Measurements from ENCODE around the gene OXNAD1. TPM values are rescaled to one million over a fixed set of nuclear protein-coding genes. Genes with fewer than 3 reads are reported as not detected.

OXNAD1 gene
- total RNA-seq, 2 donors from 2014 or later = 7.5 to 8.6 TPM

DNA sequence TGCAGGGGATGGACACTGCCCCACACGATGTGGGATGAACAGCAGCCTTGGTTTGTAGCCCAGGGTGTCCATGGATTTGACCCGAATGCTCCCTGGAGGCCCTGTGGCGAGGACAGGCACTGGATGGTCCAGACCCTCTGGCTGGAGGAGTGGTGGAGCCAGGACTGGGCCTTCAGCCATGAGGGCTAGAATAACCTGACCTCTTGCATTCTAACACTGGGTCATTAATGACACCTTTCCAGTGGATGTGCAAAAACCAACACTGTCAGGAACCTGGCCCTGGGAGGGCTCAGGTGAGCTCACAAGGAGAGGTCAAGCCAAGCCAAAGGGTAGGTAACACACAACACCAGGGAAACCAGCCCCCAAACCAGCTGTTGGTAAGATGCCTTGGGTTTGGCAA is 51.4 kb downstream of the OXNAD1 start:
- DNase-seq (ENCODE audit: low spot score) = no peak
- intact Hi-C loops (cut with DNase I) = loop anchor here in 1 of 2 donors (1.0 kb wide), 1 partner anchor 106 kb away; no protein-coding TSS in a partner anchor

DNA sequence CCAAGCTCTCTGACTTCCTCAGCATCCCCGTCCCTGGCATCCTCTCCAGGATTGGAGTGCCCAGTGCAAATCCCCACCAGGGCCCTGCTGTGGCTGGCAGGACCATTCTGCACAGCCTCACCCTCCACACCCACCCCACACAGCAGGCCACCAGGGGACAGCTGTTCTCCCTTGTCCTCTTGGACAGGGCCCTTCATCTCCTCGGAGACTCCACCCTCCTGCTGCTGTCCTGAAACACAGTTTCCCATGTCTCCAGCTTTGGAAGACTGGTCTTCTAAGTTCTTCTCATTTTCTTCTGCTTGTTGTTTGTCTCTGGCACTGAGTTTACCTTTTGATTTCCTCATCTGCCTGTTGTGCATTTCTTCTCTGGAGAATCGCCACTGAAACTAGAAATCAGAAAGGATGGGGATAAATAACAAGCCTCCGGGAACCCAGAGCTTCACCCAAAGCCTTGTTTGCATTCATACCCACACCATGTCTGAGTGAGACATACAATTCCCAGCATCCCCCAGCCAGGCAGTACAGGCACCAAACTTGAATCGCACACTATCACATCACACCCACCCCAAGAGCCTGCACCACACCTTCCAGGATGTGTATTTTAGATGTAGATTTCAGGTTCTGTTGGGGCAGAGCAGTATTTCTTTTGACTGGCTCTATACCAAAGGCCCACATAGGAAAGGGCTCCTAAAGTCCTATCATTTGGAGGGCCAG is 52.0 kb downstream of the OXNAD1 start:
- no peak for DNase-seq (ENCODE audit: low spot score)
- intact Hi-C loops (cut with DNase I) = loop anchor here in 1 of 2 donors (1.0 kb wide), 1 partner anchor 105 kb away; no protein-coding TSS in a partner anchor

DNA sequence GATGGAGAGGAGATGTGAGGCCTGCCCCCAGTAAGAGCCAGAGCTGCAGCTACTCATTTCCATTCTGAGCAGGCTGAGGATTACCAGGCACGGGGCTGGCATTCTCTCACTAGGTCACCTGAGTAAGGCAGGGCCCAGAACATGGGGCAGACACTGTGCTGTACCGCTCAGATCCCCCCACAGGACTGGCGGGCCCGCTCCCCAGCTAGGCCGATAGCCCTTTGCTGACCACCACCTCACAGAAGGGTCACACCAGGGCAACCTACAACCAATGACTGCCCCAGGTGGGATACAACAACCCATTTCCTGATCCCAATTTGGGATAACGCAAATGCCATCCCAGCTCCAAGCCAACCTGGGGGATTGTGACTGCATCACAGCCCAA is 52.5 kb downstream of the OXNAD1 start:
- intact Hi-C loops (cut with DNase I) = no loop called here
- DNase-seq (ENCODE audit: low spot score) = no peak

DNA sequence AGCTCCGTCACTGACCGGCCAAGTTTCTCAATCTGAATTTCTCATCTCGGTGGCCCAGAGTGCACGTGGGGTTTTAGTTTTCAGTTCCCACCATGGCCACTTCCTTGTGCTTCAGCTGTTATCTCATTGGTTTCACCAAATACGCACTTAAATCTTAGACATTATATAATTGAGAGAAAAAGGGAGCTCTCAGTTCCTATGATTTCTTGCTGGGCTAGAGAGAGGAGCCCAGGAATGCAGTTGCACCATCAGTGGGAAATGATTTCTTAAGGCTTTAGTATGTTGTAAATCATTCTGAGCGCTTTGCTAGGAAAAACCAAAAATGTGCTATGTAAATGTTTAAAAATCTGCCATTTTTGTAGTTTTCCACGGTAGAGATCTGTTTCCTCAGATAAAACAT is 53.2 kb downstream of the OXNAD1 start:
- intact Hi-C loops (cut with DNase I) = no loop called here
- DNase-seq (ENCODE audit: low spot score) = no peak

DNA sequence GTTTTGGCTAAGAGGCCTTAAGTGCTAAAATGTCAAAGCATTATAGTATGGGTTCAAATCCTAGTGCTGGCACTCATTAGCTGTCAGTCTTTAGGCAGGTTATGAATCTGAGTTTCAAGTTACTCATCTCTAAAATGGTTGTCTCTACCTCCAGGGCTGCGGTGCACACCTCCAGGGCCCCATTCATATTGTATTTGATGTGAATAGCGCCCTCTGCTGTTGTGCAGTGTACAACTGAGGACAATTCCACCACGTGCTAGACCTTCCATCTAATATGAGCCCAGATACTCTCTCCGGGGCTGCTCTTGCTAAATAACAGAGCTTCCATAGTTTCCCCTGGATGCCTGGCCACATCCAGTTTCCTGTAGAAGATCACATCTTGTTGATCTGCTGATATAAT is 54.3 kb downstream of the OXNAD1 start:
- DNase-seq (ENCODE audit: low spot score) = no peak
- intact Hi-C loops (cut with DNase I) = no loop called here

DNA sequence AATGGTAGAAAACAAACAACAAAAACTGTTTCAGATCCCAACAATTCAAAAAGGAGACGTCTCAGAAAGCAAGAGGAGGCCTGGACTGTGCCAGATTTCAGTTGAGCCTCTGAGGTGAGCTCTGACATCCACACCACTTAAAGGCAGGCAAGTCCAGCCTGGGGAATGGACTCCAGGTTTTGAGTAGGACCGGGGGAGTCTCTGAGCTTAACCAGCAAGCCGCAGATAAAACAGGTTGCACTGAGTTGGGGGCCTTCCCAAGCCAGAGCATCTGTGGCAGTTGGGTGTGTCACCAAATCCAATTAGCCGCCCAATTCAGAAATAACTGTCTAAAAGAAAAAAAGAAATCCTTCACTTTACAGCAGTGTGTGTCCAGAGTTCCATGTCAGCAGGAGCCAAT is 54.7 kb downstream of the OXNAD1 start:
- no peak for DNase-seq (ENCODE audit: low spot score)
- intact Hi-C loops (cut with DNase I) = no loop called here

DNA sequence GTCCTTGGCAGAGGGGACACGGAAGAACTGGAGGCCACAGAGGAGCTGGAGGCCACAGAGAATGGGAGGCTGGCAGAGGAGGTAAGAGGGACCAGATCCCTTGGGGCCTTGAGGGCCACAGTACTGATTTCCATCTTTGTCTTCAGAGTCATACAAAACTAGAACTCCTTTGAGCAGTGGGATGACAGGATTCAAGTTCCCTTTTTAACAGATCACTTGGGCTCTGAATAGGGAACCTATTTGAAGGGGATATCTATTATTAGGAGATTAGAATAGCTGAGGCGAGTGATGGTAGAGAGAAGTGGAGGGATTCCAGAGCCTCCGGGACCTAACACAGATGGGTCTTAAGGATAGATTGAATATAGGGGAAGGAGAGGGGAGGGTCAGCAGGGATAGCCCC is 55.7 kb downstream of the OXNAD1 start:
- intact Hi-C loops (cut with DNase I) = no loop called here
- no peak for DNase-seq (ENCODE audit: low spot score)

DNA sequence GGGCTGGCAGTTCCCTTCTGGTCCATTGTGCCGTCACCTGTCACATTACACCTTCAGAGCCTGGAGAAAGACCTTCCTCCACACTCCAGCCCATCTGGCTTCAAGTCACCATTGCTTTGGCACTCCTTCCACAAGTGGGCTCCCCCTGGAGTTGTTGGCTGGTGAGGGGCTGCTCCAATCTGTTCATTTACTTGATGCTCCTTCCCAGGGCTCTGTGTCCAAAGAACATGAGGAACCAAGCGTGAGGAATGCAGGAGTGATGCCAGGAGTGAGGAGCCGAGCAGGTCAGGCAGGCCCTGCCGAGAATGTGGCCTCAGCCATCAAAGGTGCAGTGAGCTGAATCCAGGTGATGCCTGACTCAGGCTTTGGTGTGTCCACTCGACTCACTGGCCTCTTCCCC is 57.2 kb downstream of the OXNAD1 start:
- intact Hi-C loops (cut with DNase I) = no loop called here
- no peak for DNase-seq (ENCODE audit: low spot score)

DNA sequence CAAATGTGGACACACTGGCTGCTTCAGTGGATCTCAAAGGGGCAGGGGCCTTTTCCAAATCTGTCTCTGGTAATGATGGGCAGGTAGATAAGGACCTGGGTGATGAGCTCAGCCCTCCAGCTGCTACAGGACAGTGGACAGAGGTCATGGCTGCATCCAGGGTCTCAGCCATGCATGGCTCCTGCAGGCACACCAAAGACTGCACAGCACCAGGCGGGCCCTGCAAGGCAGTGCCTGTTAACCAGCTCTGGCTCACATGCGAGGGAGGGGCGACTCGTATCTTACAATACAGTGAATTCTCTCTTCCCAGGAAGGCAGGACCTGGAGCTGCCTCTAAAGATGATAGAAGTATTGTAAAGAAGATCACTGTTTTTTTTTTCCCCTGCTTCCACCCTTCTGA is 58.7 kb downstream of the OXNAD1 start:
- intact Hi-C loops (cut with DNase I) = no loop called here
- no peak for DNase-seq (ENCODE audit: low spot score)

DNA sequence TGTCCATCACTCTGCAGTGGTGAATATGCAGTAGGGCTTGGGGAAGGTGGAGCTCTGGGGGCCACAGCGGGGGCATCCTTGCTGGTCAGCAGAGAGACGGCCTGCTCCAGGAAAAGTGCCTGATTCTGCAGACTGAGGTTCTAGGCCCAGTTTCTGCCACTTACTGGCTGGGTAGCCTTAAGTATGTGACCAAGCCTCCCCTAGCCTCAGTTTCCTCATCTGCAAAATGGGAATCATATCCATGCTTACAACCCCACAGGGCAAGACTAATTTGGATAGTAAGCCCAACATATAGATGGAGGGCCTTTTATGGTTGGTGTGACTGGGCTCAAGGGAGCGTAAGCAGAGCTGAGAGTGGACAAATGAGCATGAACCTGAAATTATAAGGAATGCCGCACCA is 60.8 kb downstream of the OXNAD1 start:
- DNase-seq (ENCODE audit: low spot score) = no peak
- intact Hi-C loops (cut with DNase I) = no loop called here

DNA sequence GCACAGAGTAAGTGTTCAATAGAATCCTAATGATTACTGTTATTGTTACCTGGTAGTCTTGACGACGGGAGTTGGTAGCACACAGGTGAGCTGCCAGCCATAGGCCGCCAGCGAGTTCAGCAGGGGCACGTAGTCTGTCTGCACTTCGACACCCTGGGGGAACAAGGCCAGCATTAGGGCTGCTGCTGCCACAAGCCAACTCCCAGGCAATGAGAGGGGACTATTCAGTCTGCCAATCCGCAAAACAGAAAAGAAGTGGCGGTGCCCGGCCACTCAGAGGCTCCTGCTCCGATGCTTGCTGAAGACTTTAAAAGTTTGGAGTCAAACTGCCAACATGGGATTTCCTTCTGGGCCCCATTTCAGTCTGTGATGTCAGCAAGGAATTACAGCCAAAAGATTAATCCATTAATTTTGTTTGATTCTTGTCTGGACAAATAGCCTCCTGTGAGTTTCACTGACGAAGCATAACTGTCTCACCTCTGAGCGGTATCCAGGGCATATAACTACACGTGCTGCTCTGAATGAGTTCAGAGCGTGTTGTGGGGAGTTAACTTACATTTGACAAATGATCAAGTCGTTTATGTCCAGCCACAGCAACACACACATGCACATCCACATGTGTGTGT is 61.8 kb downstream of the OXNAD1 start:
- intact Hi-C loops (cut with DNase I) = no loop called here
- no peak for DNase-seq (ENCODE audit: low spot score)

DNA sequence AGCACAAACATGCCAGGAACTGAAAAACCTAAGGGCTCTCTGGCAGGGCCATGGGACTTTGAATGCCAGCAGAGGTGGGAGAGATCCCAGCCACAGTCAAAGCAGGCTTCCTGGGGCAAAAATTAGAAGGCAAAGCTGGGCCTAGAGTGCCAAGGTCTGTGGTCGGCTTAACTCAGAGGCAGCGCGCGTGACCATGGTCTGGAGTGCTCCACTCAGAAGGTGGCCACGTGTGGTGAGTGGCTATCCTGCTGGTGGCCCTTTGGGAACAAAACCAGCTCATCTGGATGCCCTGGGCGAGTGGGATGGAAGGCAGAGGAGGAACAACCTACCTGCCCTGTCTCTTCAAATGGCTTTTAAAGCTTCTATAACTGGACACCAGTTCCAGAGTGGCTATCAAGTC is 63.1 kb downstream of the OXNAD1 start:
- intact Hi-C loops (cut with DNase I) = no loop called here
- no peak for DNase-seq (ENCODE audit: low spot score)

DNA sequence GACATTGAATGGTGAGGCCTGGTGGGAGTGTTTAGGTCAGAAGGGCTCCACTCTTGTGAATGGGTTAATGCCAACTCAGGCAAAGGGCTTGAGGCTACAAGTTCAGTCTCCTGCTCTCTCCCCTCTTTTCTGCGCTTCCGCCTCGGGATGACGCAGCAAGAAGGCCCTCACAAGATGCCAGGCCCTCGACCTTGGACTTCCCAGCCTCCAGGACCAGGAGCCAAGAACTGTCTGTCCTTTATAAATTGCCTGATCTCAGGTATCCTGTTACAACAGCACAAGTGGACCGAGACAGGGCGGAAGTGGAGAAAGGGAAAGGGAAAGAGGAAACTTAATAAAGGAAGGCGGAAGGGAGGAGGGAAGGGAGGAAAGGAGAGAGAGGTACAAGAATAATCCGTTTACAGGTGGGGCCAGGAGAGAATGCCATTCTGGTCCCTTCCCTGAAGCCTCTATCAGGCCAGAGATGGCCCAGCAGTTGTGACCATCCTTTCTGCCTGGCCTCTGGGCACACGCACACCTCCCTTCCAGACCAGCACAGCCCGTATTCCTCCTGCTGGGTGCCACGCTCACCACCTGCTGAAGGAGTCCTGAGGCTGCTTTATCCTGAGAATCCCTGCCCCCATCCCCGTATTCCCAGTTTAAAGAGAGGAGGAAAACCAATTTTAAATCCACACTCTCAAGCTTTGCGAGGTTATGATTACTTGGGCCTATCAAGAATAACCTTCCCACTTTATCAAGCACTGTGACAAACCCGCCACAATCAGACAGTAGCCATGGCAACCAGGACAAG is 64.2 kb downstream of the OXNAD1 start:
- intact Hi-C loops (cut with DNase I) = no loop called here
- no peak for DNase-seq (ENCODE audit: low spot score)

DNA sequence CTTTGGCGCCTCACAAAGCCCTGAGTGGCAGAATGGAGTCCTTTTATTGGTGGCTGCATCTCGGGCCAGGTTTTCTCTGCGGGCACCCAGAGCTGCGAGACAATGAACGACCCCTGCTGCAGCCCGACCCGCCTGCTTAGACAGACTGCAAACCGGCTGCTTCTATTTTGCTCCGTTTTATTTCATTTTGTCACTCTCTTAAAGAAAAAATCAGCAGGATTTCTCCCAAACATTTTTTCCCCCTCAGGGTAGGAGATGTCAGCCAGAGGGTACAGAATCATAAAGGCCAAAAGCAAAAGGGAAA is 64.8 kb downstream of the OXNAD1 start:
- no peak for DNase-seq (ENCODE audit: low spot score)
- intact Hi-C loops (cut with DNase I) = no loop called here

DNA sequence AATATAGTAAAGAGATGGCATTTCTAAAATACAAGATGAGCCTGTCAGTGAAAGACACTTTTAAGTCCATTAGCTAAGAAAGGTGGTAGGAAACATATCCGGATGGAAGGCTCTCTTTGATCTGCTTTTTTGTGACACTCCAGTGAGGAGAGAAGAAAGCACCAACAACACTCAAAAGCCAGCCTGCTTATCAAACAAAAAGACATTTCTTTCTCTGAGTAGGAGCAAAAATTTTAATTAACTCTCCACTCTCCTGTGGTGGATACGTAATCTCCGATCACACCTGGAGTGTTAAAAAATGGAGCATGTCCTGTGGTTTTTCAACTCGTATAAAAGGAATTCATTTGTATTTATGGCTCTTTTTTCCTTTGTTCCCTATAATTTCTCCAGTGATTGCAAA is 65.3 kb downstream of the OXNAD1 start:
- intact Hi-C loops (cut with DNase I) = no loop called here
- DNase-seq (ENCODE audit: low spot score) = no peak

DNA sequence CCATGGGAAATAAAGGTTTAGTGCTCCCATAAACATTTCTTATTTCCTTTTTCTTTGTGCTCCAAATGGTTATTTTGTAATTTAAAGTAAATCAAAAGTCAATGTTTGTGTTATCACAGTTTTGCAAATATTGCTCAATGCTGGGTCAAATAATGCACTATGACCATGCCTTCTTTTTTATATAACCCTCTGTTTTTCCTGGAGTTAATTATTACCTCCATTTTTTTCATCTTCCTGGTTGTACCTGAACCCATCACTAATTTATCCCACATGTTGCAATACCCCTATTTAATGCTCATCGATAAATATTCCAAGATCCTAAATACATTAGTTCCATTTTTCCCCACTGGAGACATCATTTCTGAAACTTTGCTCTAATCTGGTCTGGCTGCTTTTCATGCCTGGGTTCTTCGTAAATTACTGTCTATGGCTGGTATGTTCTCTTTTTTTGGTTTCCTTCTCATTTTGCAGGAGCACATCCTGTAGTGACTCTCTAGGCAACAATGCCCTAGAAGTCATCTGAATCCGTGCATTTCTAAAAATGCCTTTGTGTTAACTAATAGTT is 66.4 kb downstream of the OXNAD1 start:
- DNase-seq (ENCODE audit: low spot score) = no peak
- intact Hi-C loops (cut with DNase I) = no loop called here

DNA sequence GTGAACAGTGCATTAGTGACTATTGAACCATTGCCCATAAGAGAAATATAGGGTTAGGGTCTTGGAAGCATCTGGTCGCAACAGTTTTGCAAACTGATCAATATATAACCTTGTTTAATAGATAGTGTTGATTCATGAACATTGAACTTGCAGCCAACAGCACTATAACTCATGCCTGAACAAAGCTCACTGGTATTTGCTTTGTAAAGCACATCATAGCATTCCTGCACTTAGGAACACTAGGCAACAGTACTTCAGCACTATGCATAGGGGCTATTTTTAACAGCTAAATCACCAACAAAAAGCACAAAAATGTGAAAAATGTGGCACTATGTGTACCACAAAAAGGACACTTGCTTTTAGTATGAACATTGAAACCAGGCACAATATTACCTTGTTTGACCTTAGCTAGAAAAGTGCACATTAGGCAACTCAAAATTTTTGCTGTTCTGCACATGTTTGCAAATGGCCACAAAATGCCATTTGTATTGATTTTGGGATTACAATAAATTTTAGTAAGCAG is 68.0 kb downstream of the OXNAD1 start:
- intact Hi-C loops (cut with DNase I) = no loop called here
- no peak for DNase-seq (ENCODE audit: low spot score)

DNA sequence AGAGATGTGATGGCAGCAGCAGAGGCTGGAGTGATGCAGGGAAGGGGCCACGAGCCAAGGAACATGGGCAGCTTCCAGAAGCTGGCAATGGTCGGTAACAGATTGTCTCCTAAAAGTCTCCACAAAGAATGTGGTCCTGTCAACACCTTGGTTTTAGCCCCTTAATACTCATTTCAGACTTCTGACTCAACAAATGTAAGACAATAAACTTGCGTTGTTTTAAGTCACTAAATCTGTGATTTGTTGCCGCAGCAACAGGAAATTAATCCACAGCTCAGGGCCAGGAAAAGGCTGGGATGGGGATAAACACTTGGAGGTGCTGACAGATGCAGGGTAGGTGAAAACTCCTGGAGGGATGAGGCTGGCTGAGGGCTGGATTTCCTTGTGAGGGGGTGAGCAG is 69.9 kb downstream of the OXNAD1 start:
- intact Hi-C loops (cut with DNase I) = no loop called here
- peak; percentile 22 for DNase-seq (ENCODE audit: low spot score)

DNA sequence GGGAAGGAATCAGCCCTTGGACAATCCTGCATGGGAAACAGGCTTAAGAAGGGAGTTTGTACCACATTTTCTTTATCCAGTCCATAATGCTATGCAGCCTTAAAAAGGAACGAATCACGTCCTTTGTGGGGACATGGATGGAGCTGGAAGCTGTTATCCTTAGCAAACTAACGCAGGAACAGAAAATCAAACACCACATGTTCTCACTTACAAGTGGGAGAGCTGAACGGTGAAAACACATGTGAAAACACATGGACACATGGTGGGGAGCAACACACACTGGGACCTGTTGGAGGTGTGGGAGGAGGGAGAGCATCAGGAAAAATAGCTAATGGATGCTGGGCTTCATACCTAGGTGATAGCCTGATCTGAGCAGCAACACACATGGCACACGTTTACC is 70.3 kb downstream of the OXNAD1 start:
- intact Hi-C loops (cut with DNase I) = no loop called here
- peak; percentile 25 for DNase-seq (ENCODE audit: low spot score)

Data from posterior vena cava (tissue), 2 donors.